SU-DHL-6 (cell line): ENCODE results near the gene ZNF607.

Experiments
- CTCF ChIP-seq: fragments of 200-600 bp; sonication (generic); IDR thresholded peaks from one replicate; pipeline ENCODE4 v1.5.1; 2017; ENCODE audit warnings: antibody characterized with exemption, mild to moderate bottlenecking, low read length, moderate library complexity; ENCODE audit not compliant: insufficient read depth, poor library complexity, severe bottlenecking
- EZH2phosphoT487 ChIP-seq: fragments of 200-600 bp; sonication (generic), shearing (Covaris generic); conservative IDR thresholded peaks from 2 replicates; pipeline ENCODE4 v1.6.1; 2018; ENCODE audit warnings: mild to moderate bottlenecking, antibody characterized with exemption, low read length, moderate library complexity, mixed read lengths

GRCh38 chr19:37683520-37683919 is 36.0 kb downstream of the ZNF607 start:
- TF ChIP-seq CTCF (no peak), EZH2phosphoT487 (no peak)
